Endothelial cell of coronary artery (primary cell): ENCODE data around the gene MMP2. TPM values are rescaled to one million over a fixed set of nuclear protein-coding genes. Genes with fewer than 3 reads are reported as not detected.

ENCODE experiments used
- total RNA-seq: library from RNA; depleted of rRNA; stranded (reverse); fragments of >200 nt; gene quantifications from 2 replicates; pipeline ENCODE4 v1.2.3, GENCODE V29; 2014

Gene MMP2
- total RNA-seq = 256 and 290 TPM in 2 replicates

DNA sequence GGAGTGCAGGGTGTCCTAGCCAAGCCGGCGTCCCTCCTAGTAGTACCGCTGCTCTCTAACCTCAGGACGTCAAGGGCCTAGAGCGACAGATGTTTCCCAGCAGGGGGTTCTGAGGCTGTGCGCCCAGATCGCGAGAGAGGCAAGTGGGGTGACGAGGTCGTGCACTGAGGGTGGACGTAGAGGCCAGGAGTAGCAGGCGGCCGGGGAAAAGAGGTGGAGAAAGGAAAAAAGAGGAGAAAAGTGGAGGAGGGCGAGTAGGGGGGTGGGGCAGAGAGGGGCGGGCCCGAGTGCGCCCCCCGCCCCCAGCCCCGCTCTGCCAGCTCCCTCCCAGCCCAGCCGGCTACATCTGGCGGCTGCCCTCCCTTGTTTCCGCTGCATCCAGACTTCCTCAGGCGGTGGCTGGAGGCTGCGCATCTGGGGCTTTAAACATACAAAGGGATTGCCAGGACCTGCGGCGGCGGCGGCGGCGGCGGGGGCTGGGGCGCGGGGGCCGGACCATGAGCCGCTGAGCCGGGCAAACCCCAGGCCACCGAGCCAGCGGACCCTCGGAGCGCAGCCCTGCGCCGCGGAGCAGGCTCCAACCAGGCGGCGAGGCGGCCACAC is at the start of gene MMP2:
MMP2 (plus strand) TSS at position 372 of the 603 bp plus-strand sequence. CDS start 282 bp downstream, outside the sequence.

DNA sequence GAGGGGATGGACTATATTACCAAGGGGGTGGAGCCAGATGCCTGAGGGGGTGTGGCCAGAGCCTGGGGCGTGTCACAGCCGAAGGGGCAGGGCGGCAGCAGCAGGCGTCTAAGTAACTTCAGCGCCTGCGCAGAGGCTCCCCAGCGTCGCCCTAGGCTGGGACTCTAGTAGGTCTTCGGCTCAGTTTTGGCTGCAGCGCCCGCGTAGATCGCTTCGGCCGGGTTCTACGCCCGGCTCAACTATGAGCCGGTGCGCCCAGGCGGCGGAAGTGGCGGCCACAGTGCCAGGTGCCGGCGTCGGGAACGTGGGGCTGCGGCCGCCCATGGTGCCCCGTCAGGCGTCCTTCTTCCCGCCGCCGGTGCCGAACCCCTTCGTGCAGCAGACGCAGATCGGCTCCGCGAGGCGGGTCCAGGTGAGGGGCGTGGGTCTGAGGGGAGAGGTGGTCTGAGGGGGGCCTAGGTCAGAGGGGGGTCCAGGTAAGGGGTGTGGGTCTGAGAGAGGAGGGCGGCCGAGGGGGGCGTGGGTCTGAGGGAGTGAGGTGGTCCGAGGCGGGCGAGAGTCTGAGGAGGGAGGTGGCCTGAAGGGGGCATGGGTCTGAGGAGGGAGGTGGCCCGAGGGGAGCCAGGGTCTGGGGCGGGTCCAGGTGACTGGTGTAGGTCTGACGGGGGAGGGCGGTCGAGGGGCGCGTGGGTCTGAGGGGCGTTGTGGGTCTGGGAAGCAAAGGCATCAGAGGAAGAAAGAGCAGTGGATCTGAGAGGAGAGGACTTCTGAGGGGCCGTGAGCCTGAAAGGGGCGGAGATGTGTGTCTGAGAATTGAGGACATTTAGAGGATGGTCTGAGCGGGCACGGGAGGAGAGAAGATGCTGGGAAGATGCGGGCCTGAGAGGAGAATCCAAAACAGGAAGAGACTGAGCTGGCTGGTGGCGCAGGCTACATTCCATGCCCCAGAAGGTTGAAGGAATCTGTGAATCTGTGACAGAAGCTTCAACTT is 30.2 kb downstream of the MMP2 start, which contains the start of gene LPCAT2:
LPCAT2 (plus strand) TSS at position 132 of the 991 bp plus-strand sequence; CDS start at position 242, 110 bp downstream.

Other genes starting within 250 kb of the MMP2 start
- not detected in 2 replicates for gene IRX6, start 155.0 kb upstream of the MMP2 start, total RNA-seq
- 36.5 and 42.9 TPM in 2 replicates for gene LPCAT2, start 29.9 kb downstream of the MMP2 start, total RNA-seq
- gene CAPNS2, start 87.5 kb downstream of the MMP2 start, total RNA-seq = 1.5 and 2.9 TPM in 2 replicates
- gene SLC6A2, start 176.8 kb downstream of the MMP2 start, total RNA-seq = not detected in 2 replicates